Measurements from ENCODE around the gene BCDIN3D.

BCDIN3D gene

DNA sequence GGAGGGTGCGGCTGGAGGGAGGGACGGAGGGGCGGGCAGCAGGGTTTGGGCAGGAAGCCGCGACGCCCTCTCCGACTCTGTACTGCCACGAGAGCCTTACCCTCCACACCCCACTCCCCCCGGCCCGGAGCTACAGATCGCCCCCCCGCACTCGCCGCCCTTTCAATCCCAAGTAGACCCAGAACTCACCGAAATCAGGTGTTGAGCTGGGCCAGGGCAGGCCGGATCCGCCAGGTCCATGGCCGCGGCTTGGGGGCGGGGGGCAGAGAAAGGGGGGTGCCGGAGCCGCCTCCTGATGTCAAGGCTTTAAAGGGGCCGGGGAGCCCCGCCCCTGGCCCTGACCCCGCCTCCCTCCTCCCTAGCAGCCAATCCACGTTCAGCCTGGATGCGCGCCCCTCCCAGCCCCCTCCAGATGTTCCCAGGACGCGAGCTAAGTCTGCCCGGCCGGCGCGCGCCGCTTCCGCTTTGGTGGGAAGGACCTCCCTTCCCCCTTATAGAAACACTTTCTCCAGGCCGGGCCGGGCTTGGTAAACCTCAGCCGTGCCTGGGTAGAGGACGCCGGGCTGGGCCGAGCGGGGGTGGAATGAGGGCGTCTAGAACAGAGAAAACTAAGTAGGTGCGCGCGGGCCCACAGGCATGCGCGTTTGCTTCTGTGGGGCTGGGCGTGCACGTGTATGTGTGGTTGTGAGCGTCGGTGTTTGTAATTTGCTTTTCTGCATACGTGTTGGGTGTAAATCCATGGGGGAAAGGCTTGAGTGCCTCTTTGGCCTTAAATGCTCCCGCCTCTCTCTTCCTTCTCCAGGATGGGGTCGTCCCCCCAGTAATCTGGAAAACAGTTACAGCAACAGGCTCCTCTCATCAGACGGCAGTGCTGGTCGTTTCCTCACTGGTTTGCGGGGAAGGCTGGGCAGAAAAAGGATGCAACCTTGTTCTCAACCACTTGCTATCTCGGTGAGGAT lies 14.5 kb downstream of the BCDIN3D start, which contains the start of gene NCKAP5L:
Gene NCKAP5L, minus strand, starts transcription at position 281 of the 959 bp plus-strand sequence. CDS start 24,369 bp downstream, outside the sequence.
- peak within 1 kb of the TSS; percentile 76 for H3K27ac ChIP-seq
- TF ChIP-seq, protein P1, sequence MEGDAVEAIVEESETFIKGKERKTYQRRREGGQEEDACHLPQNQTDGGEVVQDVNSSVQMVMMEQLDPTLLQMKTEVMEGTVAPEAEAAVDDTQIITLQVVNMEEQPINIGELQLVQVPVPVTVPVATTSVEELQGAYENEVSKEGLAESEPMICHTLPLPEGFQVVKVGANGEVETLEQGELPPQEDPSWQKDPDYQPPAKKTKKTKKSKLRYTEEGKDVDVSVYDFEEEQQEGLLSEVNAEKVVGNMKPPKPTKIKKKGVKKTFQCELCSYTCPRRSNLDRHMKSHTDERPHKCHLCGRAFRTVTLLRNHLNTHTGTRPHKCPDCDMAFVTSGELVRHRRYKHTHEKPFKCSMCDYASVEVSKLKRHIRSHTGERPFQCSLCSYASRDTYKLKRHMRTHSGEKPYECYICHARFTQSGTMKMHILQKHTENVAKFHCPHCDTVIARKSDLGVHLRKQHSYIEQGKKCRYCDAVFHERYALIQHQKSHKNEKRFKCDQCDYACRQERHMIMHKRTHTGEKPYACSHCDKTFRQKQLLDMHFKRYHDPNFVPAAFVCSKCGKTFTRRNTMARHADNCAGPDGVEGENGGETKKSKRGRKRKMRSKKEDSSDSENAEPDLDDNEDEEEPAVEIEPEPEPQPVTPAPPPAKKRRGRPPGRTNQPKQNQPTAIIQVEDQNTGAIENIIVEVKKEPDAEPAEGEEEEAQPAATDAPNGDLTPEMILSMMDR (conservative IDR thresholded peaks at IDR 0.05), result no peak

DNA sequence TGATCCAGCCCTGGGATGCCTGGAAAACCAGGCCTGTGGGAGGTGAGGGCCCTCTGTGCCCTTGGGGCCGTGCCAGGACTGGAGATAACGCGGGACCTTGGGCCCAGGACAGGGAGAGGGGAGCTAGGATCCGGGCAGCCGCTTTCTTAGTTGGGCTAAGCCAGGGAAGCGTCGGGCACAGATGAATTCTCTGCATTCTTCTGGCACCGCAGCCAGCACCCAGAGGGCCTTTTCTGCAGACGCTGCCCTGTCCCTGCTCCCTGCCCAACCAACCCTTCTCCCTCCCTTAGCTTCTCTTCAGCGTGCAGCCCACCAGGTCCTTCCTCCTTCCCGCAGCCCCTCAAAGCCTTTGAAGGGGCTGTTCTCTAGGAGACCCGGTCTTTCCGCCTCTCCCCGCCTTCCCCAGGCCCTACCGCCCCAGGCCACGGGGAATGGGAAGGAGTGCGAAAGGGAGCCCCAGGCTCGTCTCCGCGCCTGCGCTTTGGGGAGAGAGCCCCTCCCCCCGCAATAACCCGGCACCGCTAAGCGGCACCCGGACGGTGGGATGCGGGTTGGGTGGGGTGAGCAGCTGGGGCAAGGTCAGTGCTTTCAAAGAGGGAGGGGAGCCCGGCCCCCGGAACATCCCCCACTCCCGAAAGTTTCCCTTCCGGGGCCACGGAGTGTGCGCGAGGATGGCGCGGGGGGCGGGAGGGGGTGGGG lies 15.4 kb downstream of the BCDIN3D start:
- H3K27ac ChIP-seq, result peak overlapping the region; percentile 76; the same call in 1 of the 2 replicates
- TF ChIP-seq, protein P1 (conservative IDR thresholded peaks at IDR 0.05), result no peak

DNA sequence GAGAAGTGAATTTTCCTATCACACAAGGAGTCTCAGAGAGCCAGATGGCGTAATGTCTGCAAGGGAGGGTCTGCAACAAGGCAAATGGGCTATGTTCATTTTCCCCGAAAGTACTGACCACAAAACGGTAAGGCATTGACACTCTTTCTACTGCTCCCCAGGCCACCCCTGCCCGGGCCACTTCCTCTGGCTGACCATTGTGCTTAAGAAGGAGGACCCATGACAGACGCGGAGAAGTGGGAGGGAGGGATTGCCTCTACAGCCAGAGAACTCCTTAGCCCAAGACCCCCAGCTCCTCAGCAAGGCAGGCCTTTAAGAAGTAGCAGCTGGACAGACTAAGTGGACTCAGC lies 15.9 kb downstream of the BCDIN3D start:
- TF ChIP-seq, protein P1 (conservative IDR thresholded peaks at IDR 0.05), result no peak
- peak overlapping the region; percentile 76; the same call in 1 of the 2 replicates for H3K27ac ChIP-seq

DNA sequence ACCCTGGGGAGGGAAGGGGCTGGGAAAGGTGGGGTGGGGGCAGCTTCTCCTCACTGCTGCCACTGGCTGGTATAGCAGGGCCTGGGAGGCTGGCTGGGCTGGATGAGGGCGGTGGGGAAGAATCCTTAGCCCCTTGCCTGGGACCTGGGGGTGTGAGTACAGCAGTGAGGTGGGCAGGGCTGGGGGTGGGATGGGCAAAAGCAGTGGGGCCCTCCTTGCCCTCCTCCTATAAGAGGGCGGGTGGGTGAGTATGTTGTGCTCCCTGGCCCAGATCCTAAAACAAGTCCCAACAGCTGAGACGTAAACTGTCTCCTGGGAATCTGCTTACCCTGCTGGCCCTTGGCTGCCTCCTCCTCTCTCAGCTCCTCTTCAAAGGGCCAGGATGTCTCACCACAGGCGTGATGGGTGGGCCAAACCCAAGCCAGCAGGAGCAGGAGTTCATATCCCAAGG lies 16.9 kb downstream of the BCDIN3D start:
- TF ChIP-seq, protein P1 (conservative IDR thresholded peaks at IDR 0.05), result no peak
- H3K27ac ChIP-seq, result no peak overlapping the region

DNA sequence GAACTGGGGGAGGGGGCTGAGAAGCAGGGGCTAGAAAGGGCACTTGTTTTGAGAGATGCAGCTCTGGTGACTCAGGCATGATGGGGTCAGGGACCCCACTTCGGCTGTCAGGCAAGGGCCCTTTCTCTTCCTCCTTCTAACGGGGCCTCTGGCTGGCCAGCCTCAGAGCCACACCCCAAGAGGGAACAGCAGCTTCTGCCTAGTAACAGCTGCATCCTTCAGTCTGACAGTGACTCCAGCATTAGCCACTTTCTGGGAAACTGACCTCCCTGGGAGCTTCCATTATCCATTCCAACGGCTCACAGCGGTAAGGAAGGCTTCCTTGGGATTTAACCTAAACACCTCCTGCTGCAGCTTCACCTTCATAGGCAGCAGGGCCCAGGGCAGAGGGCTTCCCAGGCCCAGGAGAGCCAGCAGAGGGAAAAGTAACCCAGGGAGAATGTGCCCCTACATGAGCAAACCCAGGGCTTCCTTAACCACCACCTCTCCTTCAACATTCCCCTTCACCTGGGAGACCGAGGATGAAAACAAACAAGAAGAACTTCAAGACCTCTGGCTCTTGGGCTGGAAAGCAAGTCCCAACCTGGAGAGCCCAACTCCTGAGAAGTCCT lies 17.4 kb downstream of the BCDIN3D start:
- H3K27ac ChIP-seq, result no peak overlapping the region
- TF ChIP-seq, protein P1 (conservative IDR thresholded peaks at IDR 0.05), result no peak

DNA sequence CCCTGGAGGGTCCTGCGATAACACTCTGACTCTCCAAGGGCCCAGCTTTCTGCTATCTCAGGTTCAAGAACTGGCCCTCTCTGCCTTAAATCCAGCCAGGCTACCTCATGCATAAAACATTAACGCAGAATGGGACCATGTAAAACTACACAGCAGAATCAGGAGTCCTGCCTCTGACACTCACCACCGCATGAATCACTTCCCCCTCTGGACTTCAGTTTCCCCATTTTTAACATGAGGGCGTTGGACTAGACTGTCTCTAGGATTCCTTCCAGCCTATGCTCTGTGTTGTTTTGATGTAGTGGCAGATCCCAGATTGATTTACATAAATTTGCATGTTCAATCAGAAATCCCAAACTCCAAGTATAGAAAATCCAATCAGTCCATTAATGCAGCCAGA lies 18.0 kb downstream of the BCDIN3D start:
- TF ChIP-seq, protein P1 (conservative IDR thresholded peaks at IDR 0.05), result no peak
- no peak overlapping the region for H3K27ac ChIP-seq

DNA sequence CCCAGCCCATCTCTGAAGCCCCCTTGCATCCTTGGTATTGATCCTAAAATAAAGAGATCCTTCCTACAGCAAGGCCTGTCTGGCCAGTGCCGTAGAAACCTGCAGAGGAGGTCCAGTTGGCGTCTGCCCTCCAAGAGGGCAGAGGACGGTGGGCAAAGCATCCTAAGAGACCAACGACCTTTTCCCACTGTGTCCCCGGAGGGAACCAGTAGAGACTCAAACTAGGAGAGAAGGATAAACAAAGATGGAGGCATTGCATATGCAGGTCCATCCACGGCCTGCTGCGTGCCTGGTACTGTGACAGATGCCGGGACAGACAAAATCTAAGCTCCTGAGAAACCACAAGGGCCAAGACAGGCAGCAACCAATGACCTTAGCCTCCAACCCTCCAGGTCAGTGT lies 18.5 kb downstream of the BCDIN3D start:
- H3K27ac ChIP-seq, result no peak overlapping the region
- TF ChIP-seq, protein P1 (conservative IDR thresholded peaks at IDR 0.05), result no peak

Data from VCaP (cell line).